ENCODE measurements around the gene LRRC46. TPM values are rescaled to one million over a fixed set of nuclear protein-coding genes. Genes with fewer than 3 reads are reported as not detected.
A peak's percentile ranks its signal among the peaks of the same experiment; 100 is the strongest.

LRRC46 gene
- total RNA-seq, 8 experiments from 2014 or later: 0.27 to 5.2 (median 1.2) TPM

DNA sequence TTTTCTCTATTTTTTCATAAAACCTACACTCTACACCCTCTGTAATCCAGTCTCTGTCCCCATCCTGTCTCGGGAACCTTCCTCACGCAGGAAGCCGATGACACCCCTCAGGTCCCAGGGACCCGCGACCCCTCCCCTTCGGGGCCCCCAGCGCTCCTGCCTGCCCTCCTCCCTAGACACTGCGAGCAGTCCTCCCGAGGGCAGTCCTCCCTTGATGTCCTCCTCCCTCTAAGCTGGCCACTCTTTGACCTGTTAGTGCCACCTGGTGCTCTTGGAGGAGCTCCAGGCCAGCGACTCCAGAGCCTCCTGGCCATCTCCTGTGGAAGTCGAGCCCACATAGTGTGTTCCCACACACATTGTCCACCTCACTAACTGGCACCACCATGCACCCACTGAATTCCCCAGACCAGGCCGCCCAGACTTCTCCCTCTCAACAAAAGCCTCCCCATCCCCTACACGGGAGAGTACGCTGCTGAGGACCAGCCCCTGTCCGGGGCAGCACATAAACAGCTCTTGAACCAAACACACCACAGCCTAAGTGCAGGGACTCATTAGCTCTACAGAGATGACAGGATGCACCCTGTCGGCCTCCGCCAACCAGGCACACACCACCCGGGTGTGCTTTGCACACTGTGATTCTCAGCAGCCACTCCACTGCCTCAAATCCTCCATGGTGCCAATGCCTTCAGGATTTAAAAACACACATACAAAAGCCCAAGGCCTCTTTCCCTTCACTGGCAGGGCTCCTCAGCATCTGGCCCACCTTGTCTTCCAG lies 19.1 kb upstream of the LRRC46 start:
- no peak for ATAC-seq (replicated peaks in 6 of 8)
- no peaks in the 10 kb centered on the region for H3K4me1 ChIP-seq (replicated peaks in 1 of 2)
- H3K27ac ChIP-seq: no peak overlapping the region
- WGBS, 10 experiments: 69 to 100% (median 84%) methylated on average over 2 to 10 of the region's 18 CpGs; no CpG with 5 or more reads in 5 of the 10 experiments
- no peak overlapping the region for H3K4me3 ChIP-seq
- in situ Hi-C loops (cut with MboI; ENCODE audit: low pct_unique_long_range_greater_than_20kb in 2 of 9, low sequenced_read_pairs in 9 of 9, unreplicated experiment in 9 of 9): no loop called here

GRCh38 chr17:47813077-47813476 lies 18.4 kb upstream of the LRRC46 start:
- Histone ChIP-seq H3K27ac (no peak overlapping the region), H3K4me3 (no peak overlapping the region), H3K4me1 (replicated peaks in 1 of 2) (no peaks in the 10 kb centered on the region)
- no peak for ATAC-seq (replicated peaks in 6 of 8)
- in situ Hi-C loops (cut with MboI; ENCODE audit: low pct_unique_long_range_greater_than_20kb in 2 of 9, low sequenced_read_pairs in 9 of 9, unreplicated experiment in 9 of 9): no loop called here
- WGBS, 10 experiments: 77 to 100% (median 100%) methylated on average over 1 to 5 of the region's 14 CpGs; no CpG with 5 or more reads in 7 of the 10 experiments

DNA sequence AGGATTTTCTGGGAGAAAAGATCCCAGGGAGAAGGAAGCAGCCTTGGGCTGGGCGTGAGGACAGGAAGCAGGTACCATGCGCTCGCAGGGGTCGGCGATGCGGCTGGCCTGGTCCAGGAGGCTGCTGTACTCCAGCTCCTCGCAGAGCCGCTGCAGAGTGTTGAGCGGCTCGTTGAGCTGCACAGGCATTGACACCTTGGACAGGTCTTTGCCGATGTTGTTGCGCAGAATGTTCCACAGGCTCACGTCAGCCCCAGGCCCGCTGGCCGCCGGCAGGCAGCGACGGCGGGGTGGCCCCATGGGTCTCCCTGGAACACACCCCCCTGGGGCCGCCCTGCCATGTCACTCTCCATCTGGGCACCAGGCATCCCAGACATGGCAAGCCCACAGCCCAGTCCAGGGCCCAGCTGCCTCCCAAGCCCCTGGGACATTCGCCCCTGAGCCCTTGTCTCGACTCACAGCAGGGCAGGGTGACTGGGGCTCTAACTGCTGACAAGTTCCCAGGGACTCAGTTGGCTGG lies 17.9 kb upstream of the LRRC46 start:
- Histone ChIP-seq H3K4me3 (no peak overlapping the region), H3K27ac (no peak overlapping the region), H3K4me1 (replicated peaks in 1 of 2) (no peaks in the 10 kb centered on the region)
- ATAC-seq (replicated peaks in 6 of 8): no peak
- in situ Hi-C loops (cut with MboI; ENCODE audit: low pct_unique_long_range_greater_than_20kb in 2 of 9, low sequenced_read_pairs in 9 of 9, unreplicated experiment in 9 of 9): no loop called here
- 80 to 100% (median 97%) methylated on average over 1 to 14 of the region's 22 CpGs; no CpG with 5 or more reads in 6 of the 10 experiments for WGBS, 10 experiments

DNA sequence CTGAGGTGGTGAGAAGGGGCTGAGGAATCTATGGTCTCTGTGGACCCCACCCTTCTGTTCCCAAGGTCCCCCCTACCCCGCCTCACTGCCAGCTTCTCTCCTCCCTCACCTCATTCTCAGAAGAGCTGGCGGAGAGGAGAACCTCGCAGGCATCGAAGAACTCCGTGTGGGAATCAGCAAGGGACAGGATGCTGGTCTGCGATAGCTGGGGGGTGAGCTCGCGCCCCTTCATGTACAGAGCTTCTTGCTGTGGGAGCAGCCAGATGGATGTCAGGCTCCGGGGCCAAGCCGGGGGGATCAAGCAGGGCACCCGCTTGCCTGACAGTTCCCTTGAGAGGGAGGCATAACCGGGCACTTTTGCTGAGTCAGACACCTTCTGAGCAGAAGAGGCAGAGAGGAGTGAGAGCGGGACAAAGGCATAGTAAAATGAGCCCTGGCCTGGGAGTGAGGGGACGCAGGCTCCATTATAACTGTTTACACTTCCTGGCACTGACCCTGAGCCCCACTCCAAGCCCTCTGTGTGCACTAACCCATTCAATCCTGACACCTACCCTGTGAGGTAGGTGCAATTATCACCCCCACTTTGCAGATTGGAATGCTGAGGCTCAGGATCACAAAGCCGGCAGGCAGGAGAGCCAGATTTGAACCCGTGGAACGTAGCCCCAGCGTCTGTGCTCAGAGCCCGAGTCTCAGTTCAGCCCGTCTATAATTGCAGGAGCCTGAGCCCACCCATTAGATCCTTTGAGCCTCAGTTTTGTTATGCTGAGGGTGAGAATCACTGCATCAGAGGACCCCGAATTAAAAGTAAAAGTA lies 16.2 kb upstream of the LRRC46 start:
- WGBS, 10 experiments: 80 to 100% (median 96%) methylated on average over 1 to 18 of the region's 21 CpGs; no CpG with 5 or more reads in 4 of the 10 experiments
- in situ Hi-C loops (cut with MboI; ENCODE audit: low pct_unique_long_range_greater_than_20kb in 2 of 9, low sequenced_read_pairs in 9 of 9, unreplicated experiment in 9 of 9): no loop called here
- H3K27ac ChIP-seq: no peak overlapping the region

GRCh38 chr17:47816111-47816735 lies 15.2 kb upstream of the LRRC46 start:
- peak in 1 of 8 experiments; percentile 11 for ATAC-seq (replicated peaks in 6 of 8)
- Histone ChIP-seq H3K27ac (no peak overlapping the region), H3K4me3 (no peak overlapping the region), H3K4me1 (replicated peaks in 1 of 2) (peaks cover 3 to 6% of the 10 kb centered on the region in 2 donors)
- WGBS, 10 experiments: 65 to 100% (median 91%) methylated on average over 1 to 10 of the region's 21 CpGs; no CpG with 5 or more reads in 4 of the 10 experiments
- in situ Hi-C loops (cut with MboI; ENCODE audit: low pct_unique_long_range_greater_than_20kb in 2 of 9, low sequenced_read_pairs in 9 of 9, unreplicated experiment in 9 of 9): no loop called here

More for the DNA sequence above, 16.2 kb upstream of the LRRC46 start:
- Histone ChIP-seq H3K4me1 (replicated peaks in 1 of 2) (no peaks in the 10 kb centered on the region), H3K4me3 (no peak overlapping the region)
- no peak for ATAC-seq (replicated peaks in 6 of 8)

GRCh38 chr17:47816947-47817346 lies 14.5 kb upstream of the LRRC46 start:
- no peak for ATAC-seq (replicated peaks in 6 of 8)
- 60 to 100% (median 93%) methylated on average over 1 to 4 of the region's 10 CpGs; no CpG with 5 or more reads in 2 of the 10 experiments for WGBS, 10 experiments
- in situ Hi-C loops (cut with MboI; ENCODE audit: low pct_unique_long_range_greater_than_20kb in 2 of 9, low sequenced_read_pairs in 9 of 9, unreplicated experiment in 9 of 9): no loop called here
- Histone ChIP-seq H3K27ac (no peak overlapping the region), H3K4me1 (replicated peaks in 1 of 2) (peaks cover 6 to 8% of the 10 kb centered on the region in 2 donors), H3K4me3 (no peak overlapping the region)

DNA sequence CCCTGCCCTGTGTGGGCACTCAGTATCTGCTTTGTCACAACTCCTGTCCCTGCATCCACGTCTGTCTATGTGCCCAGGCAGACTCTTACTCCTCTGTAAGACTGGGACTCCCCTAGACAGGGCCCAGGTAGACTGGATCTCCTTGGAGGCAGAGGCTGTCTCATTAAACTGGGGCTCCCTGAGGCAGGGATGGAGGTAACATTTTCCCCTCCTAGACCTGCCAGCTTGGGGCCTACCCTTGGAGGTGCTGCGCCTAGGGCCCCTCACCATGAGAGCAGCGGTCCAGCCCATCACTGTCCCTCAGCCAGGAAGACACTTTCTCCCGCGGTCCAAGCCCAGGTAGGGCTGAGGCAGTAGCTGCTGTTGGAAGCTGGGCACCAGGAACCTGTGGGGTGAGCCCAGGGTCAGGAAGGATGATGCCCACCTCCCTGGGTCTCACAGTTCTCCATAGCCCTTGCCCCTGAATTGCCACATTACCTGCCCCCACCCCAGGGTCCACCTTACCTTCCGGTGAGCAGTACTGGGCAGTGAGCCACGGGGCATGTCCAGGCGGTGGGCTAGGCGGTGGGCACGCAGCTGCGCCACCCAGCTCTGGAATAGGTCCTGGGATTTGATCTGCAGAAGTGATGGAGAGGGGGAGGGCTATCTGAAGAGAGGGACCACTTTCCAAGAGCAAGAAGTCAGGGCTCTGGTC lies 13.3 kb upstream of the LRRC46 start:
- no peak overlapping the region for H3K4me3 ChIP-seq
- no peak overlapping the region for H3K27ac ChIP-seq
- peaks cover 10 to 13% of the 10 kb centered on the region in 2 donors for H3K4me1 ChIP-seq (replicated peaks in 1 of 2)
- in situ Hi-C loops (cut with MboI; ENCODE audit: low pct_unique_long_range_greater_than_20kb in 2 of 9, low sequenced_read_pairs in 9 of 9, unreplicated experiment in 9 of 9): no loop called here
- 60 to 100% (median 86%) methylated on average over 3 to 6 of the region's 11 CpGs; no CpG with 5 or more reads in 4 of the 10 experiments for WGBS, 10 experiments
- no peak for ATAC-seq (replicated peaks in 6 of 8)

DNA sequence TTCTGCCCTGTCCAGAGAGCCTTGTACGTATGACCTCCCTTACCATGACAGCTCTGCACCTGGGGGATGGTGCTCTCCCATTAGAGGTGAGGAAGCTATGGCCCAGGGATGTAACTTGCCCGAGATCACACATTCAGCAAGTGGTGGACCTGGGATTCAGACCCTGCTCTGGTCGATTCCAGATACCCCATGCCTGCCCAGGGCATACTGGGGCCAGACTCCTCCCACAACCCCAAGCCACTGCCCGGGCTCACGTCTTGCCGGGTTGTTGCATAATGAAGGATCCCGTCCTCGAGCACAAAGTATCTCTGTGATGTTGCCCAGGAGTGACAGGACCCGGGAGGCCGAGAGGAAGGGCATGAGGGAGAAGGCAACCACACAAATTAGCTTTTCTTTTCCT lies 12.0 kb upstream of the LRRC46 start:
- ATAC-seq (replicated peaks in 6 of 8): no peak
- in situ Hi-C loops (cut with MboI; ENCODE audit: low pct_unique_long_range_greater_than_20kb in 2 of 9, low sequenced_read_pairs in 9 of 9, unreplicated experiment in 9 of 9): no loop called here
- H3K4me3 ChIP-seq: no peak overlapping the region
- 50 to 78% (median 58%) methylated on average over 2 to 4 of the region's 10 CpGs; no CpG with 5 or more reads in 7 of the 10 experiments for WGBS, 10 experiments
- peaks cover 10 to 13% of the 10 kb centered on the region in 2 donors for H3K4me1 ChIP-seq (replicated peaks in 1 of 2)
- H3K27ac ChIP-seq: no peak overlapping the region

- ATAC-seq (replicated peaks in 6 of 8): peak in 3 of 8 experiments; percentile 50 to 89 (median 75)
Observed at GRCh38 chr17:47820033-47820789, 11.3 kb upstream of the LRRC46 start.

GRCh38 chr17:47821031-47821423 lies 10.4 kb upstream of the LRRC46 start:
- ATAC-seq (replicated peaks in 6 of 8): peak in 1 of 8 experiments; percentile 4
- WGBS, 10 experiments: 0% methylated on average over 1 of the region's 4 CpGs; no CpG with 5 or more reads in 8 of the 10 experiments
- Histone ChIP-seq H3K4me3 (peak overlapping the region; percentile 52 to 76 (median 63)), H3K4me1 (replicated peaks in 1 of 2) (peaks cover 10 to 13% of the 10 kb centered on the region in 2 donors), H3K27ac (peak overlapping the region in 1 of 2 donors; percentile 53)
- in situ Hi-C loops (cut with MboI; ENCODE audit: low pct_unique_long_range_greater_than_20kb in 2 of 9, low sequenced_read_pairs in 9 of 9, unreplicated experiment in 9 of 9): no loop called here

More at GRCh38 chr17:47820033-47820789, 11.3 kb upstream of the LRRC46 start:
- Histone ChIP-seq H3K4me3 (peak overlapping the region in 2 of 5 donors; percentile 76), H3K27ac (no peak overlapping the region), H3K4me1 (replicated peaks in 1 of 2) (peaks cover 10 to 13% of the 10 kb centered on the region in 2 donors)
- WGBS, 10 experiments: 20 to 80% (median 76%) methylated on average over 1 to 3 of the region's 12 CpGs; no CpG with 5 or more reads in 6 of the 10 experiments
- in situ Hi-C loops (cut with MboI; ENCODE audit: low pct_unique_long_range_greater_than_20kb in 2 of 9, low sequenced_read_pairs in 9 of 9, unreplicated experiment in 9 of 9): no loop called here

DNA sequence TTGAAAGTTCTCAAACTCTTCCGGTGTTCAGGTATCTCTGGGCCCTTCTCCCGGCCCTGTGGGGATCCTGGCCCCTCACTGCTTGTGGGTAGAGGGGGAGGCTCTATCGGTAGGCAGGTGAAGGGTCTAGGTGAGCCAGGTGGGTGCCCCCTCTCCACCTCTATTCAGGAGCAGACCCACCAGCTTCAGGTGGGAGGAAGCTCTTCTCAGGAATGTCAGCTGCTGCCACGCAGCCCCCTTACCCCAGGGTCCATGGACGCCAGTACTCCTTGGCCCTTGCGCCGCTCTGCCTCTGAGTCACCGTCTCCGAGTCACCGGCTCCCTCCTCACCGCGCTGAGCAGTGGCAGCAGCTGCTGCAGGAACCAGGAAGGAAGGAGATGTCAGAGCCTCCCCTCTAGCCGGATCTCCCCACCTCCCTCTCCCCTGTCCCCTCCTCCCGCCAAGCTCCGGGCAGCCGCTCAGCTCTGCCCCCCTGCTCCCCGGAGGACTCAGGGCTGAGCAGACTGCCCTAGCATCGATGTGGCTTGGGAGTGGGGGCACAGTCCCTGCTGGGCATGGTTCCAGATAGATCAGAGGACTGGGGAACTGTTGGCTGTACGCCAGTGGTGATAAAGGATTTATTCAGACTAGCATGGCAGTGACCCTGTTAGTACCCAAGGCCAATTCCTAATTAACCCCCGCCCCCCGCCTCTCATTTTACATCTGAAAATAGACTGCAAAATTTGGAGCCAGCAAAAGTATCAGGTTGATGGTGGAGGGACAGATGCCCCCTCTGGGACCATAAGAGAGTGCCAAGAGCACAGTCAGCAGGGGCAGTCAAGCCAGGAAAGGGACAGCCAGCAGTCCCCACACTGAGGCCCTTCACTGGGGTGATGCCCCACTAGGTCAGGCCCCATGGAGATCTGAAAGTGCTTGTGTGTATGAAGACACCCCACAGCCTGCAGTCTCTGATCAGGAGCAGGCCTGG lies 9.8 kb upstream of the LRRC46 start, which contains the start of gene OSBPL7:
TSS of gene OSBPL7 (minus strand) at position 371 of the 968 bp plus-strand sequence. CDS start 1,516 bp downstream, outside the sequence.
- peak; percentile 67 to 96 (median 94) for ATAC-seq (replicated peaks in 6 of 8)
- in situ Hi-C loops (cut with MboI; ENCODE audit: low pct_unique_long_range_greater_than_20kb in 2 of 9, low sequenced_read_pairs in 9 of 9, unreplicated experiment in 9 of 9): no loop called here
- H3K4me3 ChIP-seq: peak within 1 kb of the TSS; percentile 52 to 76 (median 63)
- 0 to 7% (median 7%) methylated on average over 1 to 3 of the region's 21 CpGs; no CpG with 5 or more reads in 7 of the 10 experiments for WGBS, 10 experiments
- peaks cover 10 to 13% of the 10 kb centered on the region in 2 donors for H3K4me1 ChIP-seq (replicated peaks in 1 of 2)
- peak within 1 kb of the TSS; percentile 2 to 53 for H3K27ac ChIP-seq
